GM19467 (cell line): ENCODE results near the gene PDGFB.
"Not testable (repeated sequence)": the region's sequence is repeated elsewhere in the genome, so short reads cannot be mapped to it uniquely, and the experiment has no call there.

Source experiments
- ATAC-seq: cut with Tn5 transposase; IDR thresholded peaks from one replicate; pipeline ENCODE4 v1.9.1; 2021; ENCODE audit warnings: mild to moderate bottlenecking, moderate library complexity; ENCODE audit not compliant: unreplicated experiment

Gene PDGFB

GRCh38 chr22:39229075-39229474 lies 15.7 kb downstream of the PDGFB start:
- no peak for ATAC-seq

GRCh38 chr22:39227542-39228272 lies 17.1 kb downstream of the PDGFB start:
- no peak for ATAC-seq

- ATAC-seq: no peak
Measured at GRCh38 chr22:39226353-39226752, 18.4 kb downstream of the PDGFB start.

GRCh38 chr22:39225591-39225990 lies 19.2 kb downstream of the PDGFB start:
- ATAC-seq: no peak

- no peak for ATAC-seq
Measured at GRCh38 chr22:39224550-39224949, 20.2 kb downstream of the PDGFB start.

GRCh38 chr22:39223091-39223710 lies 21.6 kb downstream of the PDGFB start:
- ATAC-seq: no peak

- no peak for ATAC-seq
Measured at GRCh38 chr22:39221999-39222686, 22.6 kb downstream of the PDGFB start.

- ATAC-seq: no peak
Measured at GRCh38 chr22:39220890-39221850, 23.6 kb downstream of the PDGFB start.

- no peak for ATAC-seq
Measured at GRCh38 chr22:39220450-39220849, 24.3 kb downstream of the PDGFB start.

- no peak for ATAC-seq
Measured at GRCh38 chr22:39219071-39220039, 25.4 kb downstream of the PDGFB start.

- ATAC-seq: not testable (repeated sequence)
Measured at GRCh38 chr22:39218432-39218831, 26.4 kb downstream of the PDGFB start.

GRCh38 chr22:39216143-39216490 lies 28.7 kb downstream of the PDGFB start:
- no peak for ATAC-seq

GRCh38 chr22:39215426-39216142 lies 29.2 kb downstream of the PDGFB start:
- no peak for ATAC-seq

GRCh38 chr22:39215070-39215396 lies 29.7 kb downstream of the PDGFB start:
- ATAC-seq: no peak

GRCh38 chr22:39214383-39215069 lies 30.3 kb downstream of the PDGFB start:
- no peak for ATAC-seq

- no peak for ATAC-seq
Measured at GRCh38 chr22:39214006-39214382, 30.8 kb downstream of the PDGFB start.

- ATAC-seq: no peak
Measured at GRCh38 chr22:39212721-39213376, 31.9 kb downstream of the PDGFB start.

- ATAC-seq: no peak
Measured at GRCh38 chr22:39209756-39210155, 35.0 kb downstream of the PDGFB start.
